Spleen (tissue), 7 donors: ENCODE data around the gene MARK1.

ENCODE experiments used
- POLR2A ChIP-seq, 3 donors: fragments of 450-650 bp; IDR thresholded peaks; one replicate each; pipeline ENCODE4 v1.5.1; 2017; ENCODE audit warnings: antibody characterized with exemption in 3 of 3, mild to moderate bottlenecking in 1 of 3
- POLR2AphosphoS5 ChIP-seq, 3 donors: sonication (generic); formaldehyde crosslinking; IDR thresholded peaks; one replicate each; pipeline ENCODE4 v1.5.1; 2017; ENCODE audit warnings: antibody characterized with exemption in 3 of 3
- TF ChIP-seq, protein P1 (sequence below), 11 experiments: fragments of 200-600 bp in 7 of 11; fragments of 450-650 bp in 4 of 11; sonication (generic) in 4 of 11; IDR thresholded peaks in 8 of 11; conservative IDR thresholded peaks in 3 of 11; 1 replicate in 7 of 11; 2 replicates in 4 of 11; pipeline versions ENCODE4 v1.4.0 to v1.8.0; 2016 to 2021; ENCODE audit warnings: antibody characterized with exemption in 11 of 11, inconsistent platforms in 4 of 11, mild to moderate bottlenecking in 1 of 11
- donor health status: DM: no; HTN: no; CAD: no; lungs with moderate emphysema.
- donor health status: DM: no; HTN: no; CAD: no.
- donor health status: DM: no; HTN: no; CAD: no.

DNA sequence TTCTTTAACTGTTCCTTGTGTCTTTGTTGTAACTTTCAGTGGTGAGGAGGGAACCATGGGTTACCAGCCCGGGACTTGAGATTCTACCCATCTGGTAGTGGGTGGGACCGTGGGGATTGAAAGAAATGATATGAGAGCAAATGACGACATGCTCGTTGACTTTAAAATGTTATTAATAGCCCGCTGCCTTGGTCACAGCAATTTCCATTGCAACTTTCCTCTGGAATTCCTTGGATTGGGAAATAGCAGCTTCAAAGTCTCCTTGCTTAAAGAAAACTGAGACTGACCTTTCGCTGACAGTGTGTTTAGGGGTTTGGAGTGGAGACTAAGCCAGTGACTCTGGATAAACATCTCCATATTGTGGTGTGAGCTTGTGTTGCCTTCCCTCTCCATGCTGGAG lies 44.2 kb upstream of the MARK1 start:
- no peak for TF ChIP-seq POLR2A (IDR thresholded peaks at IDR 0.05)
- TF ChIP-seq, protein P1, sequence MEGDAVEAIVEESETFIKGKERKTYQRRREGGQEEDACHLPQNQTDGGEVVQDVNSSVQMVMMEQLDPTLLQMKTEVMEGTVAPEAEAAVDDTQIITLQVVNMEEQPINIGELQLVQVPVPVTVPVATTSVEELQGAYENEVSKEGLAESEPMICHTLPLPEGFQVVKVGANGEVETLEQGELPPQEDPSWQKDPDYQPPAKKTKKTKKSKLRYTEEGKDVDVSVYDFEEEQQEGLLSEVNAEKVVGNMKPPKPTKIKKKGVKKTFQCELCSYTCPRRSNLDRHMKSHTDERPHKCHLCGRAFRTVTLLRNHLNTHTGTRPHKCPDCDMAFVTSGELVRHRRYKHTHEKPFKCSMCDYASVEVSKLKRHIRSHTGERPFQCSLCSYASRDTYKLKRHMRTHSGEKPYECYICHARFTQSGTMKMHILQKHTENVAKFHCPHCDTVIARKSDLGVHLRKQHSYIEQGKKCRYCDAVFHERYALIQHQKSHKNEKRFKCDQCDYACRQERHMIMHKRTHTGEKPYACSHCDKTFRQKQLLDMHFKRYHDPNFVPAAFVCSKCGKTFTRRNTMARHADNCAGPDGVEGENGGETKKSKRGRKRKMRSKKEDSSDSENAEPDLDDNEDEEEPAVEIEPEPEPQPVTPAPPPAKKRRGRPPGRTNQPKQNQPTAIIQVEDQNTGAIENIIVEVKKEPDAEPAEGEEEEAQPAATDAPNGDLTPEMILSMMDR (IDR thresholded peaks at IDR 0.05 in 8 of 11, conservative IDR thresholded peaks at IDR 0.05 in 3 of 11): no peak
- TF ChIP-seq POLR2AphosphoS5 (IDR thresholded peaks at IDR 0.05): no peak
